Keratinocyte (primary cell): Measurements from ENCODE around the gene GALNT9. TPM values are rescaled to one million over a fixed set of nuclear protein-coding genes. Genes with fewer than 3 reads are reported as not detected.

Experiments
- DNase-seq: peaks from one replicate; pipeline ENCODE4 v3.0.0-alpha.2; 2011; ENCODE audit warnings: low read depth, missing footprints, low spot score
- FAIRE-seq: peaks from 2 replicates; lab custom pipeline; 2011; peaks lifted over from hg19 to GRCh38; lab: Jason Lieb, UNC
- H2AFZ ChIP-seq: 2 replicates; pipeline ENCODE4 v1.6.0; 2012; ENCODE audit warnings: low read length, control low read depth, inconsistent platforms; ENCODE audit not compliant: control insufficient read depth
- H3K27ac ChIP-seq: 2 replicates; pipeline ENCODE4 v1.5.1; 2011; ENCODE audit warnings: low read length; ENCODE audit not compliant: control insufficient read depth, insufficient read depth
- H3K27me3 ChIP-seq: 3 replicates; pipeline ENCODE4 v1.6.0; 2011; ENCODE audit warnings: low read length; ENCODE audit not compliant: control insufficient read depth, insufficient read depth; ENCODE audit errors: extremely low read depth
- H3K36me3 ChIP-seq, 2 experiments: 2 replicates in 1 of 2; 3 replicates in 1 of 2; pipeline ENCODE4 v1.5.1; 2011; ENCODE audit warnings: low read length in 2 of 2, mild to moderate bottlenecking in 1 of 2; ENCODE audit not compliant: control insufficient read depth in 2 of 2, insufficient read depth in 2 of 2; ENCODE audit errors: extremely low read depth in 1 of 2
- H3K4me1 ChIP-seq: 3 replicates; pipeline ENCODE4 v1.5.1; 2011; ENCODE audit warnings: low read length; ENCODE audit not compliant: control insufficient read depth, insufficient read depth; ENCODE audit errors: extremely low read depth
- H3K4me2 ChIP-seq: 3 replicates; pipeline ENCODE4 v1.6.0; 2011; ENCODE audit warnings: low read depth, low read length; ENCODE audit not compliant: control insufficient read depth, insufficient read depth; ENCODE audit errors: extremely low read depth
- H3K4me3 ChIP-seq, 3 experiments: fragments of 200-600 bp in 1 of 3; sonication (generic) in 1 of 3; 2 replicates in 2 of 3; 3 replicates in 1 of 3; pipeline ENCODE4 v1.5.1; 2011 to 2016; ENCODE audit warnings: low read length in 3 of 3, mild to moderate bottlenecking in 3 of 3, control low read depth in 2 of 3, inconsistent platforms in 1 of 3, low read depth in 1 of 3, mixed read lengths in 1 of 3, mixed run types in 1 of 3, moderate library complexity in 1 of 3; ENCODE audit not compliant: control insufficient read depth in 2 of 3, insufficient read depth in 2 of 3; ENCODE audit errors: extremely low read depth in 1 of 3
- H3K79me2 ChIP-seq: 2 replicates; pipeline ENCODE4 v1.6.0; 2012; ENCODE audit warnings: low read length; ENCODE audit not compliant: control insufficient read depth, insufficient read depth
- H3K9ac ChIP-seq: 3 replicates; pipeline ENCODE4 v1.6.0; 2011; ENCODE audit warnings: low read length; ENCODE audit not compliant: control insufficient read depth, insufficient read depth; ENCODE audit errors: extremely low read depth
- H3K9me1 ChIP-seq: 3 replicates; pipeline ENCODE4 v1.6.0; 2011; ENCODE audit warnings: low read length; ENCODE audit not compliant: control insufficient read depth, insufficient read depth; ENCODE audit errors: extremely low read depth
- H3K9me3 ChIP-seq: 2 replicates; pipeline ENCODE4 v1.5.1; 2012; ENCODE audit warnings: low read depth, low read length; ENCODE audit not compliant: control insufficient read depth
- H4K20me1 ChIP-seq: 3 replicates; pipeline ENCODE4 v1.6.0; 2011; ENCODE audit warnings: low read length; ENCODE audit not compliant: control insufficient read depth, insufficient read depth; ENCODE audit errors: extremely low read depth
- EZH2 ChIP-seq: IDR thresholded peaks from one replicate; pipeline ENCODE4 v1.6.1; 2012; ENCODE audit warnings: inconsistent platforms, mild to moderate bottlenecking, low read length, moderate library complexity
- dilution Hi-C: fragments of 300-500 bp; cut with MboI; formaldehyde crosslinking; loops from one replicate; pipeline ENCODE4 v1.7.0; 2020; ENCODE audit warnings: low sequenced_read_pairs; ENCODE audit not compliant: extremely low pct_ligation_motif_present
- polyA plus RNA-seq, 5 experiments: library from polyadenylated mRNA; depleted of rRNA in 3 of 5; stranded (reverse) in 3 of 5; stranded (forward) in 1 of 5; unstranded in 1 of 5; fragments of >200 nt; gene quantifications; 1 replicate in 1 of 5; 2 replicates in 3 of 5; 3 replicates in 1 of 5; pipeline versions ENCODE4 v1.2.1 to v1.2.3, GENCODE V29; 2011 to 2012; ENCODE audit warnings: missing spikeins in 2 of 5, low read depth in 1 of 5, low replicate concordance in 1 of 5
- TF ChIP-seq, protein P1 (sequence below), 3 experiments: IDR thresholded peaks in 1 of 3; conservative IDR thresholded peaks in 1 of 3; optimal IDR thresholded peaks in 1 of 3; 2 replicates in 2 of 3; 3 replicates in 1 of 3; pipeline versions ENCODE3 to v1.5.1; 2011; ENCODE audit warnings: low read length in 3 of 3, mild to moderate bottlenecking in 3 of 3, moderate library complexity in 2 of 3, control low read depth in 1 of 3, inconsistent platforms in 1 of 3; ENCODE audit not compliant: insufficient read depth in 2 of 3; ENCODE audit errors: extremely low read depth in 1 of 3

GALNT9 gene
- polyA plus RNA-seq, 1 donor (not counting 4 experiments of a cell fraction or from before 2014, with no cell fraction given), result not detected

DNA sequence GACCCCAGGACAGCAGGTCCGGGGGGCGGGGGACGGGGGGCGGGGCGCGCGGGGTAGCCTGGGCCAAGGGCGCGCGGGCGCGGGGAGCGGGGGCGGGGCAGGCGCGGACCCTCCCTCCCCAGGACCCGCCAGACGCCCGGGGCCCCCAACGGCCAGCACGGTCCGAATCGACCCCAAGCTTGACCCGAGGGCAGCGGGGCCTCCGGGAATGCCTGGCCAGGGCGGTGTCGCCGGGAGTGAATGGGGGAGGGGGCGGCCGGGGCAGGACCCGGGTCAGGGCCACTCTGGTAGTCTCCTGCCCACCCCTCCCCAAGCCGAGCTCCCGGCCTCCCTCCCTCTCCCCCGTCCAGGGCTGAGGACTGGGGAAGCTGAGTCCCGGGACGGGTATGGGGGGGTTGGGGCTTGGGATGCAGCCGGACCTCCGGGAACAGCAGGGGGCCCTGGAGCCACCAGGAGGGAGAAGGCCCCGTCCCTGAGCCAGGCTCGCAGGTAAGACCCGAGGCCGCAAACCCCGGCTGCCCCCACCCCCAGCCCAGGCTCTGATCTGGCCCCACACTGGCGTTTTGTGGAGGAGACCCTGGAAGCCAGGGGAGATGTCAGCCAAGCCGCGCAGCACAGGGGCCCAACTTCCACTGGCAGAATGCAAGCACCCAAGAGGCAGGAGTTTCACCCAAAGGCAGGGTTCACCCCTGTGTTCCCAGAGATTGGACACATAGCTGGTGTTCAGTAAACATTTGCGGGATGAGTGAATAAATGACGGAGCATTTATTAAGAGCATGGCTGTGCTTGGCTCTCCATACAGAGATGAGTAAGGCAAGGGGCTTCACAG, 545 bp upstream of the GALNT9 start:
- Histone ChIP-seq H3K4me3 (no peak overlapping the region), H4K20me1 (no peaks in the 10 kb centered on the region), H3K36me3 (no peaks in the 10 kb centered on the region), H3K79me2 (no peaks in the 10 kb centered on the region), H3K4me2 (no peak overlapping the region), H3K27me3 (peaks cover 27% of the 10 kb centered on the region), H3K27ac (no peak overlapping the region), H3K9me3 (peaks cover 9% of the 10 kb centered on the region), H2AFZ (no peak overlapping the region), H3K4me1 (no peaks in the 10 kb centered on the region), H3K9me1 (no peaks in the 10 kb centered on the region), H3K9ac (no peak overlapping the region)
- dilution Hi-C loops, result no loop called here
- FAIRE-seq, result no peak
- DNase-seq, result no peak
- TF ChIP-seq EZH2, result no peak
- TF ChIP-seq, protein P1, sequence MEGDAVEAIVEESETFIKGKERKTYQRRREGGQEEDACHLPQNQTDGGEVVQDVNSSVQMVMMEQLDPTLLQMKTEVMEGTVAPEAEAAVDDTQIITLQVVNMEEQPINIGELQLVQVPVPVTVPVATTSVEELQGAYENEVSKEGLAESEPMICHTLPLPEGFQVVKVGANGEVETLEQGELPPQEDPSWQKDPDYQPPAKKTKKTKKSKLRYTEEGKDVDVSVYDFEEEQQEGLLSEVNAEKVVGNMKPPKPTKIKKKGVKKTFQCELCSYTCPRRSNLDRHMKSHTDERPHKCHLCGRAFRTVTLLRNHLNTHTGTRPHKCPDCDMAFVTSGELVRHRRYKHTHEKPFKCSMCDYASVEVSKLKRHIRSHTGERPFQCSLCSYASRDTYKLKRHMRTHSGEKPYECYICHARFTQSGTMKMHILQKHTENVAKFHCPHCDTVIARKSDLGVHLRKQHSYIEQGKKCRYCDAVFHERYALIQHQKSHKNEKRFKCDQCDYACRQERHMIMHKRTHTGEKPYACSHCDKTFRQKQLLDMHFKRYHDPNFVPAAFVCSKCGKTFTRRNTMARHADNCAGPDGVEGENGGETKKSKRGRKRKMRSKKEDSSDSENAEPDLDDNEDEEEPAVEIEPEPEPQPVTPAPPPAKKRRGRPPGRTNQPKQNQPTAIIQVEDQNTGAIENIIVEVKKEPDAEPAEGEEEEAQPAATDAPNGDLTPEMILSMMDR (optimal IDR thresholded peaks at IDR 0.05 in 1 of 3, IDR thresholded peaks at IDR 0.05 in 1 of 3, conservative IDR thresholded peaks at IDR 0.05 in 1 of 3; ENCODE audit: extremely low read depth in 1 of 3, insufficient read depth in 2 of 3, low read length in 3 of 3), result no peak

DNA sequence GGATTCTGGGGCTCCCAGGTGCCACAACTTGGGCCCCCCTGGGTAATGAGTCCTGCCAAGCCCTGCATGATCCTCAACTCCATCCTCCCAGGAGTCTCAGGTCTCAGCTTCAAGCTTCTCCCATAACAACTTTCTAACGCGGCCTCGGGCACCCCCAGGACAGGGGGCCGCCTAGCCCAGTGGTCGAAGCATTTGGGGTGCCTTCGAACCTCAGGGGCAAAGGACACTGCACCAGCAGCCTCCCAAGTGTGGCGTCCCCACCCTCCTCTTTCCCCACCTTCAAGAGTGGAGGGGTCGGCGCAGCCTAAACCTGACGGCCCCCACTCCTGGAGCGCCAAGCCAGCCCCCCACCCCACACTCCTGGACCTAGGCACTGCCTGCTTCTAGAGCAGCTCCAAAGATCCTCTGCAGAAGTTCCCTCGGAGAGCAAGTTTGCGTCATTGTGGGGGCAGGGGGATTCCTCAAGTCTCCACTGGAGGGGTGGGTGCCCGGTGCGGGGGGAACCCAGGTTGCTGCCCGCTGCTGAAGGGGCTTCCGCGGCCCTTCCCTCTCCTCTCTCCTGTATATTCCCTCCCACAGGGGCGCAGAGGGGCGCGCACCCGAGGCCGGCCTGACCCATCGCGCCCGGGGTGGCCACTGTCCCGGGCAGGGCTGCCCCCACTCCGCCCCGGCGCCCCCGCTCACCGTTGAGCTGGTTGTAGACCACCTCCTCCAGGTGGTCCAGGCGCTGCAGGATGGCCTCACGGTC, 933 bp downstream of the GALNT9 start:
- Histone ChIP-seq H3K9me3 (peaks cover 7% of the 10 kb centered on the region), H2AFZ (no peak overlapping the region), H4K20me1 (no peaks in the 10 kb centered on the region), H3K79me2 (no peaks in the 10 kb centered on the region), H3K36me3 (no peaks in the 10 kb centered on the region), H3K4me2 (no peak overlapping the region), H3K9ac (no peak overlapping the region), H3K4me3 (no peak overlapping the region), H3K27ac (no peak overlapping the region), H3K27me3 (peaks cover 27% of the 10 kb centered on the region), H3K4me1 (no peaks in the 10 kb centered on the region), H3K9me1 (no peaks in the 10 kb centered on the region)
- DNase-seq (no peak), FAIRE-seq (no peak)
- TF ChIP-seq EZH2, result no peak
- TF ChIP-seq, protein P1 (optimal IDR thresholded peaks at IDR 0.05 in 1 of 3, IDR thresholded peaks at IDR 0.05 in 1 of 3, conservative IDR thresholded peaks at IDR 0.05 in 1 of 3; ENCODE audit: extremely low read depth in 1 of 3, insufficient read depth in 2 of 3, low read length in 3 of 3), result no peak
- dilution Hi-C loops, result no loop called here
